Peyer's patch (tissue), 4 donors: Measurements from ENCODE around the gene MUCL1. TPM values are rescaled to one million over a fixed set of nuclear protein-coding genes. Genes with fewer than 3 reads are reported as not detected.
"Not testable (repeated sequence)": the region's sequence is repeated elsewhere in the genome, so short reads cannot be mapped to it uniquely, and the experiment has no call there.

Experiments
- DNase-seq, 3 donors: peaks; one replicate each; pipeline ENCODE4 v3.0.0-alpha.2; 2017 to 2019
- H3K27ac ChIP-seq, 4 donors: fragments of 200-600 bp; sonication (generic); one replicate each; pipeline ENCODE4 v1.5.1; 2016 to 2019
- H3K27me3 ChIP-seq, 2 donors: fragments of 200-600 bp; sonication (generic); one replicate each; pipeline ENCODE4 v1.5.1; 2019
- H3K36me3 ChIP-seq, 3 donors: fragments of 200-600 bp; sonication (generic); one replicate each; pipeline ENCODE4 v1.5.1; 2016 to 2019
- H3K4me1 ChIP-seq, 4 donors: fragments of 200-600 bp; sonication (generic); one replicate each; pipeline ENCODE4 v1.5.1; 2016 to 2019
- H3K4me3 ChIP-seq, 4 donors: fragments of 200-600 bp; sonication (generic); 1 replicate in 3 of 4; 2 replicates in 1 of 4; pipeline ENCODE4 v1.5.1; 2016 to 2019; ENCODE audit warnings: mild to moderate bottlenecking in 1 of 4
- H3K9me3 ChIP-seq, 4 donors: fragments of 200-600 bp; sonication (generic); one replicate each; pipeline ENCODE4 v1.5.1; 2016 to 2019; ENCODE audit warnings: mild to moderate bottlenecking in 1 of 4
- CTCF ChIP-seq, 6 experiments: fragments of 450-650 bp in 4 of 6; fragments of 200-600 bp in 2 of 6; sonication (generic) in 1 of 6; IDR thresholded peaks; one replicate each; pipeline ENCODE4 v1.5.1; 2017 to 2019; ENCODE audit warnings: antibody characterized with exemption in 6 of 6, mild to moderate bottlenecking in 3 of 6, moderate library complexity in 1 of 6
- POLR2A ChIP-seq, 2 donors: fragments of 450-650 bp; IDR thresholded peaks; one replicate each; pipeline ENCODE4 v1.5.1; 2017; ENCODE audit warnings: antibody characterized with exemption in 2 of 2, mild to moderate bottlenecking in 2 of 2, moderate library complexity in 2 of 2
- total RNA-seq, 4 donors: library from RNA; depleted of rRNA; stranded (reverse); fragments of >200 nt; gene quantifications; one replicate each; pipeline ENCODE4 v1.1.0, GENCODE V29; 2016

The MUCL1 gene
- total RNA-seq, 4 donors from 2014 or later: not detected

GRCh38 chr12:54879150-54879549 is 24.8 kb downstream of the MUCL1 start:
- Histone ChIP-seq H3K27ac (no peak overlapping the region), H3K36me3 (no peaks in the 10 kb centered on the region), H3K27me3 (no peaks in the 10 kb centered on the region), H3K4me3 (no peak overlapping the region), H3K9me3 (no peaks in the 10 kb centered on the region), H3K4me1 (no peaks in the 10 kb centered on the region)
- TF ChIP-seq CTCF (IDR thresholded peaks at IDR 0.05): no peak
- no peak for TF ChIP-seq POLR2A (IDR thresholded peaks at IDR 0.05)
- DNase-seq: no peak

- Histone ChIP-seq H3K4me3 (no peak overlapping the region), H3K27ac (no peak overlapping the region), H3K4me1 (no peaks in the 10 kb centered on the region), H3K36me3 (no peaks in the 10 kb centered on the region), H3K9me3 (no peaks in the 10 kb centered on the region), H3K27me3 (no peaks in the 10 kb centered on the region)
- no peak for DNase-seq
- TF ChIP-seq POLR2A (IDR thresholded peaks at IDR 0.05) (no peak), CTCF (IDR thresholded peaks at IDR 0.05) (no peak)
These were observed 25.3 kb downstream of the MUCL1 start for GRCh38 chr12:54879579-54879978.

GRCh38 chr12:54882079-54882478 is 27.8 kb downstream of the MUCL1 start:
- Histone ChIP-seq H3K36me3 (no peaks in the 10 kb centered on the region), H3K27ac (no peak overlapping the region), H3K4me3 (no peak overlapping the region), H3K27me3 (no peaks in the 10 kb centered on the region), H3K9me3 (no peaks in the 10 kb centered on the region), H3K4me1 (no peaks in the 10 kb centered on the region)
- TF ChIP-seq POLR2A (IDR thresholded peaks at IDR 0.05) (no peak), CTCF (IDR thresholded peaks at IDR 0.05) (no peak)
- DNase-seq: no peak

GRCh38 chr12:54882597-54882996 is 28.3 kb downstream of the MUCL1 start:
- H3K27me3 ChIP-seq, H3K27ac ChIP-seq, H3K4me1 ChIP-seq, H3K4me3 ChIP-seq, DNase-seq, H3K9me3 ChIP-seq, H3K36me3 ChIP-seq: not testable (repeated sequence)

- H3K9me3 ChIP-seq, H3K4me3 ChIP-seq, H3K27me3 ChIP-seq, DNase-seq, H3K4me1 ChIP-seq, H3K27ac ChIP-seq, H3K36me3 ChIP-seq: not testable (repeated sequence)
These were observed 34.1 kb downstream of the MUCL1 start for GRCh38 chr12:54888428-54888827.

- TF ChIP-seq POLR2A (IDR thresholded peaks at IDR 0.05) (no peak), CTCF (IDR thresholded peaks at IDR 0.05) (no peak)
- H3K27ac ChIP-seq: no peak overlapping the region
- peaks cover 0 to 4% (median 0%) of the 10 kb centered on the region in 4 donors for H3K4me1 ChIP-seq
- H3K4me3 ChIP-seq: no peak overlapping the region
- DNase-seq: no peak
- H3K27me3 ChIP-seq: no peaks in the 10 kb centered on the region
- H3K9me3 ChIP-seq: no peaks in the 10 kb centered on the region
- H3K36me3 ChIP-seq: no peaks in the 10 kb centered on the region
These were observed 36.0 kb downstream of the MUCL1 start for GRCh38 chr12:54890339-54890738.

- Histone ChIP-seq H3K4me1 (peaks cover 0 to 4% (median 0%) of the 10 kb centered on the region in 4 donors), H3K9me3 (no peaks in the 10 kb centered on the region), H3K4me3 (no peak overlapping the region), H3K27ac (no peak overlapping the region), H3K36me3 (no peaks in the 10 kb centered on the region), H3K27me3 (no peaks in the 10 kb centered on the region)
- TF ChIP-seq CTCF (IDR thresholded peaks at IDR 0.05) (no peak), POLR2A (IDR thresholded peaks at IDR 0.05) (no peak)
- DNase-seq: no peak
These were observed 37.6 kb downstream of the MUCL1 start for GRCh38 chr12:54891717-54892478.
